Stimulated activated naive CD4-positive, alpha-beta T cell treated with Interleukin-2 at 50 U/mL for 16 hours (primary cell): Measurements from ENCODE around the gene TTLL1.
"Not testable (repeated sequence)": the region's sequence is repeated elsewhere in the genome, so short reads cannot be mapped to it uniquely, and the experiment has no call there.

Source experiments
- DNase-seq: peaks from one replicate; lab custom pipeline; 2025; lab: John Stamatoyannopoulos, UW

TTLL1 gene

GRCh38 chr22:43013355-43014315 is 75.6 kb downstream of the TTLL1 start:
- DNase-seq = no peak

- no peak for DNase-seq
Observed at GRCh38 chr22:43012390-43012789, 76.8 kb downstream of the TTLL1 start.

GRCh38 chr22:43011079-43011478 is 78.1 kb downstream of the TTLL1 start:
- no peak for DNase-seq

- no peak for DNase-seq
Observed at GRCh38 chr22:43009444-43009843, 79.7 kb downstream of the TTLL1 start.

GRCh38 chr22:43008921-43009320 is 80.3 kb downstream of the TTLL1 start:
- no peak for DNase-seq

- DNase-seq = no peak
Observed at GRCh38 chr22:43008509-43008908, 80.7 kb downstream of the TTLL1 start.

- DNase-seq = no peak
Observed at GRCh38 chr22:43007519-43008102, 81.6 kb downstream of the TTLL1 start.

- DNase-seq = no peak
Observed at GRCh38 chr22:43006753-43007152, 82.4 kb downstream of the TTLL1 start.

- no peak for DNase-seq
Observed at GRCh38 chr22:43006016-43006505, 83.1 kb downstream of the TTLL1 start.

GRCh38 chr22:43005106-43005505 is 84.1 kb downstream of the TTLL1 start:
- DNase-seq = no peak

- no peak for DNase-seq
Observed at GRCh38 chr22:43004362-43005035, 84.7 kb downstream of the TTLL1 start.

GRCh38 chr22:43002202-43002586 is 87.0 kb downstream of the TTLL1 start:
- no peak for DNase-seq

GRCh38 chr22:43001271-43002201 is 87.7 kb downstream of the TTLL1 start:
- no peak for DNase-seq

GRCh38 chr22:43000441-43001175 is 88.6 kb downstream of the TTLL1 start:
- DNase-seq = peak; percentile 50

- no peak for DNase-seq
Observed at GRCh38 chr22:42997582-42998090, 91.6 kb downstream of the TTLL1 start.

- DNase-seq = no peak
Observed at GRCh38 chr22:42996646-42997365, 92.4 kb downstream of the TTLL1 start.

GRCh38 chr22:42995654-42996053 is 93.5 kb downstream of the TTLL1 start:
- DNase-seq = not testable (repeated sequence)

- no peak for DNase-seq
Observed at GRCh38 chr22:42994917-42995562, 94.2 kb downstream of the TTLL1 start.

- DNase-seq = no peak
Observed at GRCh38 chr22:42994276-42994916, 94.8 kb downstream of the TTLL1 start.
